Measurements from ENCODE around the gene CLMP.

The CLMP gene

GRCh38 chr11:123060277-123061000, 134.6 kb downstream of the CLMP start:
- DNase-seq (ENCODE audit: low read depth), result no peak
- peak overlapping the region; percentile 100 for H3K4me3 ChIP-seq (ENCODE audit: low read length)
- no peak for TF ChIP-seq CTCF (IDR thresholded peaks at IDR 0.05; ENCODE audit: insufficient read depth, low read depth, low read length, missing control alignments)

- DNase-seq (ENCODE audit: low read depth), result peak; percentile 30
- peak overlapping the region; percentile 100 for H3K4me3 ChIP-seq (ENCODE audit: low read length)
These were observed 135.8 kb downstream of the CLMP start for GRCh38 chr11:123059041-123059920.

GRCh38 chr11:123057661-123058305, 137.3 kb downstream of the CLMP start:
- H3K4me3 ChIP-seq (ENCODE audit: low read length), result no peak overlapping the region
- TF ChIP-seq CTCF (IDR thresholded peaks at IDR 0.05; ENCODE audit: insufficient read depth, low read depth, low read length, missing control alignments), result no peak
- DNase-seq (ENCODE audit: low read depth), result no peak

- no peak for DNase-seq (ENCODE audit: low read depth)
- TF ChIP-seq CTCF (IDR thresholded peaks at IDR 0.05; ENCODE audit: insufficient read depth, low read depth, low read length, missing control alignments), result no peak
- H3K4me3 ChIP-seq (ENCODE audit: low read length), result no peak overlapping the region
These were observed 138.1 kb downstream of the CLMP start for GRCh38 chr11:123056835-123057491.

- H3K4me3 ChIP-seq (ENCODE audit: low read length), result no peak overlapping the region
- DNase-seq (ENCODE audit: low read depth), result no peak
- TF ChIP-seq CTCF (IDR thresholded peaks at IDR 0.05; ENCODE audit: insufficient read depth, low read depth, low read length, missing control alignments), result no peak
These were observed 139.7 kb downstream of the CLMP start for GRCh38 chr11:123055191-123055901.

- no peak overlapping the region for H3K4me3 ChIP-seq (ENCODE audit: low read length)
- peak; percentile 69 for TF ChIP-seq CTCF (IDR thresholded peaks at IDR 0.05; ENCODE audit: insufficient read depth, low read depth, low read length, missing control alignments)
- peak; percentile 72 for DNase-seq (ENCODE audit: low read depth)
These were observed 140.6 kb downstream of the CLMP start for GRCh38 chr11:123054301-123055065.

Data from epithelial cell of esophagus (primary cell).